Prostate gland (tissue), 2 donors: ENCODE measurements around the gene MRPS21.

Experiments
- POLR2A ChIP-seq: fragments of 450-650 bp; IDR thresholded peaks from one replicate; pipeline ENCODE4 v1.6.1; 2016; ENCODE audit warnings: antibody characterized with exemption, mild to moderate bottlenecking
- POLR2AphosphoS5 ChIP-seq: sonication (generic); formaldehyde crosslinking; IDR thresholded peaks from one replicate; pipeline ENCODE4 v1.6.1; 2017; ENCODE audit warnings: antibody characterized with exemption
- TF ChIP-seq, protein P1 (sequence below), 4 experiments: fragments of 200-600 bp in 2 of 4; fragments of 450-650 bp in 2 of 4; sonication (generic) in 2 of 4; IDR thresholded peaks; 1 replicate in 3 of 4; 2 replicates in 1 of 4; pipeline ENCODE4 v1.5.1; 2016 to 2019; ENCODE audit warnings: antibody characterized with exemption in 4 of 4, mild to moderate bottlenecking in 2 of 4, moderate library complexity in 2 of 4

DNA sequence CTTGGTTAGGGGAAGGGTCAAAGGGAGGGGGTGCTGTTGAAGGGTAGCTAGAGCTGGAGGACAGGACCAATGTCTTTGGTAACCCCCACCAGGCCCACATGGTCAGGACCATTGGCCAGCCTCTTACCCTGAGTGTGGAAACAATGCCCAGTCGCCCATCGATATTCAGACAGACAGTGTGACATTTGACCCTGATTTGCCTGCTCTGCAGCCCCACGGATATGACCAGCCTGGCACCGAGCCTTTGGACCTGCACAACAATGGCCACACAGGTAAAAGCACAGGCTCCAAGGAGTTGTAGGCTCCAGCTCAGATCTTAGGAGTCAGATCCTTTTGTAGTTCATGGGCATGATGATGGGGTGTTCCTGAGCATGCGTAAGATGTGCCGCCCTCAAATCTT, 32.3 kb upstream of the MRPS21 start:
- TF ChIP-seq, protein P1, sequence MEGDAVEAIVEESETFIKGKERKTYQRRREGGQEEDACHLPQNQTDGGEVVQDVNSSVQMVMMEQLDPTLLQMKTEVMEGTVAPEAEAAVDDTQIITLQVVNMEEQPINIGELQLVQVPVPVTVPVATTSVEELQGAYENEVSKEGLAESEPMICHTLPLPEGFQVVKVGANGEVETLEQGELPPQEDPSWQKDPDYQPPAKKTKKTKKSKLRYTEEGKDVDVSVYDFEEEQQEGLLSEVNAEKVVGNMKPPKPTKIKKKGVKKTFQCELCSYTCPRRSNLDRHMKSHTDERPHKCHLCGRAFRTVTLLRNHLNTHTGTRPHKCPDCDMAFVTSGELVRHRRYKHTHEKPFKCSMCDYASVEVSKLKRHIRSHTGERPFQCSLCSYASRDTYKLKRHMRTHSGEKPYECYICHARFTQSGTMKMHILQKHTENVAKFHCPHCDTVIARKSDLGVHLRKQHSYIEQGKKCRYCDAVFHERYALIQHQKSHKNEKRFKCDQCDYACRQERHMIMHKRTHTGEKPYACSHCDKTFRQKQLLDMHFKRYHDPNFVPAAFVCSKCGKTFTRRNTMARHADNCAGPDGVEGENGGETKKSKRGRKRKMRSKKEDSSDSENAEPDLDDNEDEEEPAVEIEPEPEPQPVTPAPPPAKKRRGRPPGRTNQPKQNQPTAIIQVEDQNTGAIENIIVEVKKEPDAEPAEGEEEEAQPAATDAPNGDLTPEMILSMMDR (IDR thresholded peaks at IDR 0.05) = no peak
- TF ChIP-seq POLR2A = no peak
- TF ChIP-seq POLR2AphosphoS5 = no peak
